Measurements from ENCODE around the gene VENTX.
"Not testable (repeated sequence)": the region's sequence is repeated elsewhere in the genome, so short reads cannot be mapped to it uniquely, and the experiment has no call there.

Gene VENTX

DNA sequence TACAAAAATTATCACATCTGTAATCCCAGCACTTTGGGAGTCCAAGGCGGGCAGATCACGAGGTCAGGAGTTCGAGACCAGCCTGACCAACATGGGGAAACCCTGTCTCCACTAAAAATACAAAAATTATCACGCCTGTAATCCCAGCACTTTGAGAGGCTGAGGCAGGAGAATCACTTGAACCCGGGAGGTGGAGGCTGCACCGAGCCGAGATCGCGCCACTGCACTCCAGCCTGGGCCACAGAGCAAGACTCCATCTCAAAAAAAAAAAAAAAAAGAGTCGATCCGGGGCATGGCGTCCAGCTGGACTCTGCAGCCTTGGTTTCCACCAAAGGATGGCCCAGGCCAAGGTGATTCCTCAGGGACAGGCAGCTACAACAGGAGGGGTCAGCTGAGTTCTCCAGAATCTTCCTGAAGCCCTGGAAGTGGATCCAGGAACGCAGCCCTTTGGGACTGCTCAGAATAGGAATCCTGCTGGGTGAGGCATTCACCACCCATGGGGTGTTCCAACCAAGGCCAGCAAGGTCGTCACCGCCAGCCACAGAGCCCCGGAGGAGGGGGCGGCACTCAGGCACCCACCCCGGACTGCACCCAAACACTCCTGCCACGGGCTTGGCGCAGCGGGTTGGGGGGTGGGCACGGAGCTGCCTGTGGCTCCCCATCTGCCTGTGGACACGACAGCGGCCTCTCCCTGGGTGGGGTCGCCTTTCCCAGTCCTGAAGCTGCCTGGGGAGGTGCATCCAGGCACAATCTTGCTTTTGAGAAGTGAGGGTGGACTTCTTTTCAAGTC lies 19.7 kb upstream of the VENTX start:
- DNase-seq: no peak

DNA sequence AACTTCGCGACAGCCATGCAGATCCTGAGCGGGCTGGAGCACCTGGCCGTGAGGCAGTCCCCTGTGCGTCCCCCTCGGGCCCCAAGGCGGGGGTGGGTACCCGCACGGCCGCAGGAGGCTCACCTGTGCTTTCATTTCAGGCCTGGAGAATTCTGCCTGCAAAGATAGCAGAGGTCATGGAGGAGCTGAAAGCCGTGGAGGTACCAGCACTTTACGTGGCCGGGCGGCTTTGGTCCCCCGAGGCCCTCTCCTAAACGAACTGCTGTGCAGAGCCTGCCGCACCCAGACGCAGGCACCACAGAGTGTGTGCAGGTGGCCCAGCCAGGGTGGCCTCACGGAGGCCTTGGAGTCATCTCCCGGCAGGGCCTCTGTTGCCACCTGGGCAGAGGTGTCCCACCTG lies 18.8 kb upstream of the VENTX start:
- DNase-seq: no peak

DNA sequence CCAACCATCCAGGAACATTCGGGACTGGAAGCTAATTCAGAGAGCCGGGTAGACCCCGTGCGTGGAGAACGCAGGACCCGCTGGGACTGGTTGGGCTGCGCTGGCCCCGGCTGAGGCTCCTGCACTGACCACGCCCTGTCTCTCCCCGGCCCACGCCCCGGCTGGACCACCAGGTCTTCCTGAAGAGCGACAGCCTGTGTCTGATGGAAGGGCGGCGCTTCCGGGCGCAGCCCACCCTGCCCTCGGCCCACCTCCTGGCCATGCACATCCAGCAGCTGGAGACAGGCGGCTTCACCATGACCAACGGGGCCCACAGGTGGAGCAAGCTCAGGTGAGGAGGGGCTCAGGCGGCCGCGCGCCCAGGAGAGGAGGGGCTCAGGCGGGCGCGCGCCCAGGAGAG lies 17.9 kb upstream of the VENTX start:
- DNase-seq: no peak

GRCh38 chr10:133221331-133221730 lies 16.3 kb upstream of the VENTX start:
- no peak for DNase-seq

DNA sequence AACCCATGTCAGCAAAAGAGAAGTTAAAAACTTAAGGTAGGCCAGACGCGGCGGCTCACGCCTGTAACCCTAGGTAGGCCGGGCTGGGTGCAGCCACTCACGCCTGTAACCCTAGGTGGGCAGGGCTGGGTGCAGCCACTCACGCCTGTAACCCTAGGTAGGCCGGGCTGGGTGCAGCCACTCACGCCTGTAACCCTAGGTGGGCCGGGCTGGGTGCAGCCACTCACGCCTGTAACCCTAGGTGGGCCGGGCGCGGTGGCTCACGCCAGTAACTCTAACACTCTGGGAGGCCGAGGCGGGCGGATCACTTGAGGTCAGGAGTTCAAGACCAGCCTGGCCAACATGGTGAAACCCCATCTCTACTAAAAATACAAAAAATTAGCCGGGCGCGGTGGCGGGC lies 15.9 kb upstream of the VENTX start:
- DNase-seq: not testable (repeated sequence)

DNA sequence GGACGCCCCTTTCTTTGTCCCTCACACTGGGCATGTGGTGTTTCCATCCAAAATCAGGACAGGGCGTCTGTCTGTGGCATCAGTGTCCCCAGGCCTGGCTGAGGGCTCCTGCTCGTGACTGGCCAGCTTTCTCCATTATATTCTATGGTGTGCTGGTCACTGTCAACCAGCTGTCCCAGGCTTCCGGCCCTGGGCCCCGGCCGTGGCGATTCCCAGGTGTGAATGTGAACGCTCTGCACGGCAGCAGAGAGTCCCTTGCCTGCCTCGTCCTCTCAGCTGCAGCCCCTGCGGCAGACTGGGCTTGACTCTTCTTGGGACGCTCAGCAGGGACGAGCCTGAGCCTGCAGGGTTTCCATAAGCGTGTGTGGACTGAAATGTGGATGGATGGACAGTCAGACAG lies 13.6 kb upstream of the VENTX start:
- no peak for DNase-seq

DNA sequence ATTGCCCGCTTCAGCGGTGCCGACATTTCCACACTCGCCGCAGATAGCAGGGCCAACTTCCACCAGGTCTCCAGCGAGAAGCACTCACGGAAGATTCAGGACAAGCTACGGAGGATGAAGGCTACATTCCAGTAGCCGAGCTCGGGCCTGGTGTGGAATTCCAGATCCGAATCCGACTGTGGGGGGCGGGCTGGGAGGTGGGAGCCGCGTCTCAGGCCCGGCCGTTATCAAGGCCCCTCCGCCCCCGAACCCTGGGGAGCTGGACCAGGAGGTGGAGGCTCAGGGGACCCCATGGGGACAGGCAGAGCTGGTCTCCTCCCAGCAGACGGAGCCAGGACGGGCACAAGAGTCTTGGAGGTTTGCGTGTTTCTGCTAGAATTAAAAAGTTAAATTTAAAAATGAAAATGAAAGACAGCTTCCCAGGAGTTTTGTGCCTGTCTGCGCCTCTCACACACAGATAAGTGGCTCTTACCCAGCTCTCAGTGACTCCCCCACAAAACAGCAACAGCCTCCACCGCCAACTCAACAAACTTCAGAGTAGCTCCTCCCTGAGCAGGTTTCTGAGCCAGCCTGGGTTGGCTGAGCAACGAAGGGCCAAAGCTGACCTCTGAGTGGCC lies 12.8 kb upstream of the VENTX start:
- no peak for DNase-seq

DNA sequence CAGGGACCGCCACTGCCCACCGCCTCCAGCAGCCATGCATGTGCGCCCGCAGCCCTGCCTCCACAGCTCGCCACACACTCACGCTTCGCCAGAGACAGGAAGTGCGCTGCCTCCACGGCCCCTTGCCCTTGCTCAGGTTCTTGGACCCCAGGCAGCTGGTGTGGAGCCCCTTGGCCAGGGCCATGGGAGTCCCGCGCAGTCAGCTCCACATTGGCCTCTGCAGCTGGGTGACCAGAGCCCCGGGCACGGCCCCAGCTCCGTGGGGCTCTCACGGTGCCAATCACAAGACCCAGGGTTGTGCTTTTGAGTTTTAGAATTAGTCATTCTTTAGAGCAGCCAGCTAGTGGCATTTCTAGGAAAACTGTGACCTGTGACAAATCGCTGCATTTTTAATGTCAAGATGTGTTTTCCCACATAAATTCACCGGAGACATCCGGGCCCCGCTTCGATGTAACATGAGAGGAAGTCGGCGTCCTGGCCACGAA lies 11.9 kb upstream of the VENTX start:
- no peak for DNase-seq

GRCh38 chr10:133226251-133226808 lies 11.3 kb upstream of the VENTX start:
- no peak for DNase-seq

GRCh38 chr10:133227256-133227655 lies 10.4 kb upstream of the VENTX start:
- no peak for DNase-seq

GRCh38 chr10:133229265-133230043 lies 8.2 kb upstream of the VENTX start:
- DNase-seq: no peak

- DNase-seq: no peak
These were observed 7.7 kb upstream of the VENTX start, which contains the start of gene UTF1 for GRCh38 chr10:133230044-133230361. UTF1 (plus strand) TSS chr10:133230217; CDS start chr10:133230289, 72 bp downstream.

GRCh38 chr10:133230387-133231195 lies 7.1 kb upstream of the VENTX start:
- no peak for DNase-seq

- no peak for DNase-seq
These were observed 6.3 kb upstream of the VENTX start for GRCh38 chr10:133231244-133231945.

- no peak for DNase-seq
These were observed 5.6 kb upstream of the VENTX start for GRCh38 chr10:133231946-133232574.

DNA sequence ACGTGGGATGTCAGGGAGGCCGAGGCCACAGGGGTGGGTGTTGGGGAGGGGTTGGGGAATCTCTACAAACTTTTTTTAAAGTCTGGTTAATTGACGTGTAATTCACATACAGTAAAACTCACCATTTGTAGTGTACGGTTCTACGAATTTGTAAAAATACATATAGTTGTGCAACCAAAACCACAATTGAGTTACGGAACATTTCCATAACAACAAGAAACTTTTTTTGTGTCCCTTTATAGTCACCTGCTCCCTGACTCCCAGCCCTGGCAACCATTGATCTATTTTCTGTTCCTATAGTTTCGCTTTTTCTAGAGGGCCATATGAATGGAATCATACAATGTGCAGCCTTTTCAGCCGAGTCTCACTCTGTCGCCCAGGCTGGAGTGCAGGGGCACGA lies 2.9 kb upstream of the VENTX start:
- not testable (repeated sequence) for DNase-seq

- no peak for DNase-seq
These were observed 2.3 kb upstream of the VENTX start for GRCh38 chr10:133235265-133235855.

DNA sequence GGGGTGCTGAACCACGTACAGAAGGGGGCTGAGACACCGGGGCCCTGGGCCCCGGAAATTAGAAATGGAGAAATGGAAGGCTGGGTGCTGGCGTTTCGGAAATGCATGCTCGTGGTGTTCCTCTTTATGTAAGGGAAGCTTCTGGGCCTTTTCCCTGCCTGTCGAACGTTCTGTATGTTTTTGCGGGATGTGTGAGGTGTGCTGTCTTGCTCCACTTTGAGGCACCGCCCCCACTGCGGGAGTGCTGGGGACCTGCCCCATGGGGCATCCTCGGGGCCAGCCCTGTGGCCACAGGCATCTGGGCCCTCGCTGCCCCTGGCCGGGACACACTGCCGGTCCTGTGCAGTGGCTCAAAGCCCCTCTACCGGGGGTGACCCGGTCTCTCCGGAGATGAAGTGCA lies 1.7 kb upstream of the VENTX start:
- no peak for DNase-seq

- DNase-seq: no peak
These were observed 1.0 kb upstream of the VENTX start for GRCh38 chr10:133236401-133237240.

DNA sequence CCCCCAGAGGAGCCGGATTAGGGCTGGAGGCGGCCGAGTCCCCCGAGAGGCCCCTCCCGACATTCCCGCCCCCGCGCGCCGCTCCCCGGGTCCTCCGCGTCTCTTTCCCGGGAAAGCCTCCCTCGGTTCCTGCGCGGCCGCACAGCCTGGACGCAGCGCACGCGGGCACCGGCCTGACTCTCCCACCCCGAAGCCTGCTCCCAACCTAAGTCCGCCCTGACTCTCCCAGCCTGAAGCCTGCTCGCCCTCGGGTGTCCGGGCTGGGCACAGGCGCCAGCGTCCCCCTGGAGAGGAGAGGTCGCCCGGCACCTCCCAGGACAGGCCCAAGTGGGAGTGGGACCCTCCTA lies 441 bp upstream of the VENTX start:
- DNase-seq: no peak

Measured in NCI-H1436 treated with DMSO at 0.1 percent for 48 hours (cell line).